K562 (cell line): ENCODE results near the gene PTPMT1. TPM values are rescaled to one million over a fixed set of nuclear protein-coding genes. Genes with fewer than 3 reads are reported as not detected.

Experiments
- CAMTA2 ChIP-seq: fragments of 250-450 bp; sonication (Bioruptor Pico); conservative IDR thresholded peaks from 2 replicates; pipeline ENCODE4 v1.5.1; 2022
- ESRRA ChIP-seq: fragments of 450-650 bp; IDR thresholded peaks from 2 replicates; pipeline ENCODE4 v1.6.1; 2014; ENCODE audit warnings: low read depth, mild to moderate bottlenecking, moderate library complexity, borderline replicate concordance
- HDAC2 ChIP-seq: fragments of 450-650 bp; IDR thresholded peaks from 2 replicates; pipeline ENCODE4 v1.6.1; 2016; ENCODE audit warnings: mild to moderate bottlenecking
- KDM1A ChIP-seq, 2 experiments: fragments of 450-650 bp; IDR thresholded peaks; 2 replicates each; pipeline ENCODE4 v1.6.1; 2016; ENCODE audit warnings: mild to moderate bottlenecking in 2 of 2
- MTF1 ChIP-seq: fragments of 250-450 bp; sonication (Bioruptor Pico); IDR thresholded peaks from 2 replicates; pipeline ENCODE4 v1.9.0; 2021; ENCODE audit warnings: moderate library complexity, mild to moderate bottlenecking, inconsistent platforms, borderline replicate concordance
- RAD51 ChIP-seq: fragments of 450-650 bp; IDR thresholded peaks from 2 replicates; pipeline ENCODE4 v1.7.1; 2016; ENCODE audit warnings: low read depth, mild to moderate bottlenecking, borderline replicate concordance
- RBM14 ChIP-seq: fragments of 200-400 bp; formaldehyde crosslinking; IDR thresholded peaks from 2 replicates; pipeline ENCODE4 v1.6.1; 2018; ENCODE audit warnings: low read depth, mild to moderate bottlenecking, low read length, moderate library complexity, borderline replicate concordance; ENCODE audit not compliant: insufficient read depth
- TEAD1 ChIP-seq, 2 experiments: fragments of 450-650 bp in 1 of 2; sonication (generic) in 1 of 2; formaldehyde crosslinking; IDR thresholded peaks; 2 replicates each; pipeline versions ENCODE4 v1.4.0 to v1.8.0; 2020 to 2022; ENCODE audit warnings: mild to moderate bottlenecking in 2 of 2, missing genetic modification reagents in 1 of 2
- XRCC3 ChIP-seq: fragments of 450-650 bp; IDR thresholded peaks from 2 replicates; pipeline ENCODE4 v1.6.1; 2017; ENCODE audit warnings: mild to moderate bottlenecking, moderate library complexity
- ZNF282 ChIP-seq: sonication (generic); formaldehyde crosslinking; IDR thresholded peaks from 2 replicates; pipeline ENCODE4 v1.8.1; 2023; ENCODE audit warnings: missing genetic modification reagents
- ZNF408 ChIP-seq: fragments of 250-450 bp; sonication (Bioruptor Pico); IDR thresholded peaks from 2 replicates; pipeline ENCODE4 v1.4.0; 2020; ENCODE audit warnings: low read depth, mild to moderate bottlenecking, moderate library complexity
- ZNF780A ChIP-seq: fragments of 250-450 bp; sonication (Bioruptor Pico); IDR thresholded peaks from 2 replicates; pipeline ENCODE4 v1.5.0; 2021; ENCODE audit warnings: mild to moderate bottlenecking
- ZNF785 ChIP-seq: fragments of 250-450 bp; sonication (Bioruptor Pico); IDR thresholded peaks from 2 replicates; pipeline ENCODE4 v1.4.0; 2020; ENCODE audit warnings: mild to moderate bottlenecking
- polyA plus RNA-seq, 8 experiments: library from polyadenylated mRNA; depleted of rRNA in 4 of 8; stranded (reverse) in 5 of 8; unstranded in 3 of 8; fragments of >200 nt; fragmentation: Nextera tagmentation in 2 of 8; fragmentation: Illumina TruSeq in 1 of 8; extraction: Ambion mirVana in 2 of 8; extraction: Trizol in 1 of 8; gene quantifications; 2 replicates each; pipeline versions ENCODE4 v1.2.1 to v1.2.3, GENCODE V29; 2011 to 2014; ENCODE audit warnings: inconsistent platforms in 1 of 8, missing spikeins in 1 of 8
- total RNA-seq, 7 experiments: library from RNA; depleted of rRNA in 6 of 7; stranded (reverse); fragments of >200 nt in 6 of 7; fragmentation: Illumina TruSeq in 2 of 7; extraction: Trizol in 2 of 7; gene quantifications; 2 replicates each; pipeline versions ENCODE4 v1.2.1 to v1.2.3, GENCODE V29; 2011 to 2021; ENCODE audit warnings: low replicate concordance in 1 of 7
- TF ChIP-seq, protein P1 (sequence below), 2 experiments: fragments of 450-650 bp in 1 of 2; sonication (generic) in 1 of 2; formaldehyde crosslinking in 1 of 2; IDR thresholded peaks in 1 of 2; conservative IDR thresholded peaks in 1 of 2; 2 replicates each; pipeline versions ENCODE4 v1.6.1 to v1.8.1; 2016 to 2023; ENCODE audit warnings: mild to moderate bottlenecking in 2 of 2, moderate library complexity in 2 of 2, inconsistent platforms in 1 of 2, missing genetic modification reagents in 1 of 2
- TF ChIP-seq, protein P2 (sequence below): fragments of 250-450 bp; sonication (Bioruptor Pico); IDR thresholded peaks from 2 replicates; pipeline ENCODE4 v1.8.0; 2022; ENCODE audit warnings: moderate library complexity, mild to moderate bottlenecking, inconsistent platforms
- TF ChIP-seq, protein P3 (sequence below): fragments of 150-350 bp; IDR thresholded peaks from 2 replicates; pipeline ENCODE4 v1.6.1; 2014; ENCODE audit warnings: low read depth, mild to moderate bottlenecking, low read length, borderline replicate concordance
- TF ChIP-seq, protein P4 (sequence below): sonication (generic); formaldehyde crosslinking; IDR thresholded peaks from 2 replicates; pipeline ENCODE4 v1.8.1; 2023; ENCODE audit warnings: mild to moderate bottlenecking, missing genetic modification reagents, moderate library complexity

The PTPMT1 gene
- total and polyA plus RNA-seq, 9 of the 15 experiments (the other 6 are each of a cell fraction or from before 2014, with no cell fraction given), result 10.4 to 140 (median 67.2) TPM

DNA sequence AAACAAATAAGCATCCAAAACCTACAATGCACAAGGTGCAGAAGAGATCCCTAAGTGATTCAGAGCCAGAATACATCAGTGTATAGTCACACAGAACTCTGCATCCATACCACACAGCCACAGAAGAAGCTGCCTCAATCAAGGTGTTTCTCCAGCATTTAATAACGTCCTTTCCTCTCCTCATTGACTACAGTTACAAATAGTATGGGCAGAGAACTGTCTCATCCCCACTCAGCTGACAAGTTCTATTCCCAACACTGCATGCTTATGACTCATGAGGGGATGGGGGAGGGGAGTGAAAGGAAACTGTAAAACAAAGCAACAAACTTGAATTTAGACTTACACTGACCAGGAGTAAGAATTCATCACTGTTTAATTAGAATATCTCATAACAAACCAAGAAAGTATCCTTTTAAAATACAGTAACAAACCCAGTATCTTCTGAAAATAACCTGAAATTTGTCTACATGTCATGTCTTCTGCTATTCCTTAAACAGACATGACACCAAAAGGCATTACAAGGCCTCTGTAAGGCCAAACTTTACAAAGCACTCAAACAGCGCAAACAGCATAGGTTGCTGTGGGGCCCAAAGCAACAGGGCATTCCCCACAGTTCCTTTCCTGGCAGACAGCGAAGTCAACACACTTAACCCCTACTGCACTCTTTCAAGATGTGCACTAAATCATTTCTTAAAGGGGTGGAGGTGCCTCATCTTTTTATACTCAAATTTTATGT lies 41.7 kb upstream of the PTPMT1 start (continued):
- TF ChIP-seq KDM1A (IDR thresholded peaks at IDR 0.05), result peak in 1 of 2 experiments; percentile 44; a peak in 1 of 4 replicates
- no peak for TF ChIP-seq RBM14
- TF ChIP-seq RAD51, result 0 out of 2 replicates have a peak, but pooled peaks have one; percentile 12
- TF ChIP-seq ZNF780A (CRISPR knock-in tag), result no peak
- TF ChIP-seq XRCC3, result no peak
- TF ChIP-seq MTF1, result no peak
- no peak for TF ChIP-seq HDAC2
- TF ChIP-seq CAMTA2 (CRISPR knock-in tag), result no peak
- TF ChIP-seq, protein P1, sequence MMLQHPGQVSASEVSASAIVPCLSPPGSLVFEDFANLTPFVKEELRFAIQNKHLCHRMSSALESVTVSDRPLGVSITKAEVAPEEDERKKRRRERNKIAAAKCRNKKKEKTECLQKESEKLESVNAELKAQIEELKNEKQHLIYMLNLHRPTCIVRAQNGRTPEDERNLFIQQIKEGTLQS (IDR thresholded peaks at IDR 0.05), result peak; percentile 96
- TF ChIP-seq, protein P1 (CRISPR knock-in tag; conservative IDR thresholded peaks at IDR 0.05), result peak; percentile 78; the same call in 1 of the 2 replicates
- TF ChIP-seq ESRRA, result no peak
- no peak for TF ChIP-seq ZNF282
- no peak for TF ChIP-seq ZNF408 (CRISPR knock-in tag)
- TF ChIP-seq, protein P2, sequence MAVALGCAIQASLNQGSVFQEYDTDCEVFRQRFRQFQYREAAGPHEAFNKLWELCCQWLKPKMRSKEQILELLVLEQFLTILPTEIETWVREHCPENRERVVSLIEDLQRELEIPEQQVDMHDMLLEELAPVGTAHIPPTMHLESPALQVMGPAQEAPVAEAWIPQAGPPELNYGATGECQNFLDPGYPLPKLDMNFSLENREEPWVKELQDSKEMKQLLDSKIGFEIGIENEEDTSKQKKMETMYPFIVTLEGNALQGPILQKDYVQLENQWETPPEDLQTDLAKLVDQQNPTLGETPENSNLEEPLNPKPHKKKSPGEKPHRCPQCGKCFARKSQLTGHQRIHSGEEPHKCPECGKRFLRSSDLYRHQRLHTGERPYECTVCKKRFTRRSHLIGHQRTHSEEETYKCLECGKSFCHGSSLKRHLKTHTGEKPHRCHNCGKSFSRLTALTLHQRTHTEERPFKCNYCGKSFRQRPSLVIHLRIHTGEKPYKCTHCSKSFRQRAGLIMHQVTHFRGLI (CRISPR knock-in tag), result no peak
- no peak for TF ChIP-seq TEAD1 (CRISPR knock-in tag; IDR thresholded peaks at IDR 0.05)
- TF ChIP-seq ZNF785 (CRISPR knock-in tag), result no peak
- TF ChIP-seq, protein P3, sequence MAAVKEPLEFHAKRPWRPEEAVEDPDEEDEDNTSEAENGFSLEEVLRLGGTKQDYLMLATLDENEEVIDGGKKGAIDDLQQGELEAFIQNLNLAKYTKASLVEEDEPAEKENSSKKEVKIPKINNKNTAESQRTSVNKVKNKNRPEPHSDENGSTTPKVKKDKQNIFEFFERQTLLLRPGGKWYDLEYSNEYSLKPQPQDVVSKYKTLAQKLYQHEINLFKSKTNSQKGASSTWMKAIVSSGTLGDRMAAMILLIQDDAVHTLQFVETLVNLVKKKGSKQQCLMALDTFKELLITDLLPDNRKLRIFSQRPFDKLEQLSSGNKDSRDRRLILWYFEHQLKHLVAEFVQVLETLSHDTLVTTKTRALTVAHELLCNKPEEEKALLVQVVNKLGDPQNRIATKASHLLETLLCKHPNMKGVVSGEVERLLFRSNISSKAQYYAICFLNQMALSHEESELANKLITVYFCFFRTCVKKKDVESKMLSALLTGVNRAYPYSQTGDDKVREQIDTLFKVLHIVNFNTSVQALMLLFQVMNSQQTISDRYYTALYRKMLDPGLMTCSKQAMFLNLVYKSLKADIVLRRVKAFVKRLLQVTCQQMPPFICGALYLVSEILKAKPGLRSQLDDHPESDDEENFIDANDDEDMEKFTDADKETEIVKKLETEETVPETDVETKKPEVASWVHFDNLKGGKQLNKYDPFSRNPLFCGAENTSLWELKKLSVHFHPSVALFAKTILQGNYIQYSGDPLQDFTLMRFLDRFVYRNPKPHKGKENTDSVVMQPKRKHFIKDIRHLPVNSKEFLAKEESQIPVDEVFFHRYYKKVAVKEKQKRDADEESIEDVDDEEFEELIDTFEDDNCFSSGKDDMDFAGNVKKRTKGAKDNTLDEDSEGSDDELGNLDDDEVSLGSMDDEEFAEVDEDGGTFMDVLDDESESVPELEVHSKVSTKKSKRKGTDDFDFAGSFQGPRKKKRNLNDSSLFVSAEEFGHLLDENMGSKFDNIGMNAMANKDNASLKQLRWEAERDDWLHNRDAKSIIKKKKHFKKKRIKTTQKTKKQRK, result no peak
- TF ChIP-seq, protein P4, sequence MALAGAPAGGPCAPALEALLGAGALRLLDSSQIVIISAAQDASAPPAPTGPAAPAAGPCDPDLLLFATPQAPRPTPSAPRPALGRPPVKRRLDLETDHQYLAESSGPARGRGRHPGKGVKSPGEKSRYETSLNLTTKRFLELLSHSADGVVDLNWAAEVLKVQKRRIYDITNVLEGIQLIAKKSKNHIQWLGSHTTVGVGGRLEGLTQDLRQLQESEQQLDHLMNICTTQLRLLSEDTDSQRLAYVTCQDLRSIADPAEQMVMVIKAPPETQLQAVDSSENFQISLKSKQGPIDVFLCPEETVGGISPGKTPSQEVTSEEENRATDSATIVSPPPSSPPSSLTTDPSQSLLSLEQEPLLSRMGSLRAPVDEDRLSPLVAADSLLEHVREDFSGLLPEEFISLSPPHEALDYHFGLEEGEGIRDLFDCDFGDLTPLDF, result no peak
